ENCODE data around the gene FAM120B. TPM values are rescaled to one million over a fixed set of nuclear protein-coding genes. Genes with fewer than 3 reads are reported as not detected.

FAM120B gene
- total and polyA plus RNA-seq, 3 experiments from 2014 or later = 19.1 to 29.8 (median 20.9) TPM

DNA sequence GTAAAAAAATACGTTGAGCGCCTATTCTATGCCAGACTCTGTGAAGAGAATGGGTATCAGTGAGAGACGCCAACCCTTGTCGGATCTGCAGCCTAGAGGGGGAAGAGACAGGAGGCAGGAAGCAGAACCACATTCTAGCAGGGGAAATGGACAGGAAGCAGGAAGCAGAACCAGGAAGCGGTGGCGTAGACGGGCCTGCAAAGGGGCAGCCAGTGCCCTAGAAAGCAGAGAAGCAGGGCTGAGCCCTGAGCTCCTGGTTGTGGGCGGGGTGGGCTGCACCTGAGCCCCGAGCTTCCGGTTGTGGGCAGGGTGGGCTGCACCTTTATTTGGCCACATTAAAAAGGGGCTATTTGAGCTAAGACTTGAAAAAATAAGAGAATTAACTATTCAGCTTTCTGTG is 71.9 kb downstream of the FAM120B start:
- Histone ChIP-seq H3K36me3 (ENCODE audit: insufficient read depth, low read length) (peaks cover 5% of the 10 kb centered on the region), H3K27ac (ENCODE audit: low read depth, low read length) (no peak overlapping the region), H3K4me1 (ENCODE audit: insufficient read depth, low read length) (peaks cover 16% of the 10 kb centered on the region), H3K4me3 (ENCODE audit: low read length) (no peak overlapping the region), H3K9me3 (ENCODE audit: low read length) (no peaks in the 10 kb centered on the region), H3K27me3 (ENCODE audit: insufficient read depth, low read length, poor library complexity, severe bottlenecking) (no peaks in the 10 kb centered on the region)
- Mint-ChIP-seq H3K9me3 (no peaks in the 10 kb centered on the region), H3K4me1 (peaks cover 36 to 41% (median 37%) of the 10 kb centered on the region in 3 donors), H3K27ac (peak overlapping the region; percentile 22 to 99 (median 88)), H3K4me3 (peak overlapping the region in 6 of 7 donors; percentile 61 to 79 (median 70)), H3K27me3 (no peaks in the 10 kb centered on the region), H3K36me3 (peaks cover 4 to 34% (median 21%) of the 10 kb centered on the region in 3 donors)
- ChIA-PET POLR2A (no interaction called here), CTCF (no interaction called here)
- peak in 4 of 5 donors; percentile 26 to 53 (median 38) for DNase-seq

DNA sequence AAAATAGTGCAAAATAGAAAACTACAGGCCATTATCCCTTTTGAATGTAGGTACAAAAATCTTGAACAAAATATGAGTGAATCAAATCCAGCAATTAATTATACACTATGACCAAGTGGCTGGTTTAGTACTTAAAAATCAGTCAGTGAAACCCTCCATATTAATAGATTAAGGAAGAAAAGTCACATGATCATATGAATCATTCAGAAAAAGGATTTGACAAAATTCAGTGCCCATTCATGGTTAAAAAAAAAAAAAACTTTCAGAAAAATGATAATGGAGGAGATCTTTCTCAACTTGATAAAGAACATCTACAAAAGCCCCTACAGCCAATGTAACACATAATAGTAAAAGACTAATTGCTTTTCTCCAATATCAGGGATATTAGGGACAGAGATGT is 75.0 kb downstream of the FAM120B start:
- no peaks in the 10 kb centered on the region for H3K9me3 ChIP-seq (ENCODE audit: low read length)
- H3K4me3 ChIP-seq (ENCODE audit: low read length) = no peak overlapping the region
- peaks cover 16% of the 10 kb centered on the region for H3K4me1 ChIP-seq (ENCODE audit: insufficient read depth, low read length)
- ChIA-PET POLR2A (no interaction called here), CTCF (no interaction called here)
- H3K27me3 ChIP-seq (ENCODE audit: insufficient read depth, low read length, poor library complexity, severe bottlenecking) = no peaks in the 10 kb centered on the region
- Mint-ChIP-seq H3K4me3 (no peak overlapping the region), H3K36me3 (peaks cover 0 to 26% (median 3%) of the 10 kb centered on the region in 3 donors), H3K4me1 (peaks cover 23% of the 10 kb centered on the region in 3 donors), H3K27ac (peak overlapping the region in 6 of 8 donors; percentile 20 to 87 (median 46)), H3K9me3 (no peaks in the 10 kb centered on the region), H3K27me3 (peaks cover 0 to 2% of the 10 kb centered on the region in 2 donors)
- H3K36me3 ChIP-seq (ENCODE audit: insufficient read depth, low read length) = no peaks in the 10 kb centered on the region
- no peak for DNase-seq
- no peak overlapping the region for H3K27ac ChIP-seq (ENCODE audit: low read depth, low read length)

GRCh38 chr6:170383466-170384035 is 77.0 kb downstream of the FAM120B start:
- Mint-ChIP-seq H3K4me3 (no peak overlapping the region), H3K9me3 (no peaks in the 10 kb centered on the region), H3K27me3 (peaks cover 0 to 2% of the 10 kb centered on the region in 2 donors), H3K4me1 (peaks cover 12 to 13% (median 12%) of the 10 kb centered on the region in 3 donors), H3K36me3 (peaks cover 0 to 36% (median 2%) of the 10 kb centered on the region in 3 donors), H3K27ac (peak overlapping the region in 6 of 8 donors; percentile 0 to 47 (median 20))
- POLR2A ChIA-PET = no interaction called here
- Histone ChIP-seq H3K27me3 (ENCODE audit: insufficient read depth, low read length, poor library complexity, severe bottlenecking) (no peaks in the 10 kb centered on the region), H3K9me3 (ENCODE audit: low read length) (no peaks in the 10 kb centered on the region), H3K27ac (ENCODE audit: low read depth, low read length) (no peak overlapping the region), H3K4me3 (ENCODE audit: low read length) (no peak overlapping the region), H3K36me3 (ENCODE audit: insufficient read depth, low read length) (no peaks in the 10 kb centered on the region), H3K4me1 (ENCODE audit: insufficient read depth, low read length) (peaks cover 6% of the 10 kb centered on the region)
- CTCF ChIA-PET = no interaction called here
- DNase-seq = no peak

DNA sequence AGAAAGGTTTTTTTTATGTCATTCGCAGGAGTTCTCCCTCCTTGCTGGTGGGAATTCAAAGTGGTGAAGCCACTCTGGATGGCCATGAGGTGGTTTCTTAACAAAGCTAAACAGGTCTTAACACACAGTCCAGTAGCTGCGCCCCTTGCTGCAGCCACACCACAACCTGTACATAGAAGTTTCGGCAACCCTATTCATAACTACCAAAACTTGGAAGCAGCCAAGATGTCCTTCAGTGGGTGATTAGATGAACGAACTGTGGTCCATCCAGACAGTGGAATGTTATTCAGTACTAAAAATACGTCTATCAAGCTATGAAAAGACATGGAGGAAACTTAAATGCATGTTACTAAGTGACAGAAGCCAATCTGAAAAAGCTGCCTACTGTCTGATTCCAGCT is 78.9 kb downstream of the FAM120B start:
- no peak for DNase-seq
- Mint-ChIP-seq H3K27ac (peak overlapping the region in 2 of 8 donors; percentile 12 to 82), H3K4me3 (no peak overlapping the region), H3K27me3 (peaks cover 0 to 2% of the 10 kb centered on the region in 2 donors), H3K9me3 (no peaks in the 10 kb centered on the region), H3K36me3 (peaks cover 0 to 54% (median 16%) of the 10 kb centered on the region in 3 donors), H3K4me1 (peaks cover 0 to under 1% (median 0%) of the 10 kb centered on the region in 3 donors)
- ChIA-PET CTCF (interaction anchor here (0.8 kb wide), 1 partner anchor 144 kb away, joined by 3 read pairs; no protein-coding TSS in a partner anchor), POLR2A (no interaction called here)
- no peaks in the 10 kb centered on the region for H3K27me3 ChIP-seq (ENCODE audit: insufficient read depth, low read length, poor library complexity, severe bottlenecking)
- H3K27ac ChIP-seq (ENCODE audit: low read depth, low read length) = no peak overlapping the region
- H3K36me3 ChIP-seq (ENCODE audit: insufficient read depth, low read length) = peaks cover 7% of the 10 kb centered on the region
- no peaks in the 10 kb centered on the region for H3K9me3 ChIP-seq (ENCODE audit: low read length)
- no peaks in the 10 kb centered on the region for H3K4me1 ChIP-seq (ENCODE audit: insufficient read depth, low read length)
- H3K4me3 ChIP-seq (ENCODE audit: low read length) = no peak overlapping the region

DNA sequence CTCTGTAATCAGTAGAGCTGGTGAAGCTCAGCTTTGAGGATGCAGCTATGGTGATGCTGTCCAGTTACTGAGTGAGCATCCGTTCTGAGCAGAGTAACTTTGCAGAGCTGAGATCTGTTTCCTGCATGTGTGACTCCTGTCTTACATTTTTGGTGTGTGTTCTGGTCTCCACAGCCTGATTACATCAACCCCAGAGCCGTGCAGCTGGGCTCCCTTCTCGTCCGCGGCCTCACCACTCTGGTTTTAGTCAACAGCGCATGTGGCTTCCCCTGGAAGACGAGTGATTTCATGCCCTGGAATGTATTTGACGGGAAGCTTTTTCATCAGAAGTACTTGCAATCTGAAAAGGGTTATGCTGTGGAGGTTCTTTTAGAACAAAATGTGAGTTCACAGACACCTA is 81.6 kb downstream of the FAM120B start:
- Histone ChIP-seq H3K27me3 (ENCODE audit: insufficient read depth, low read length, poor library complexity, severe bottlenecking) (no peaks in the 10 kb centered on the region), H3K4me1 (ENCODE audit: insufficient read depth, low read length) (no peaks in the 10 kb centered on the region), H3K27ac (ENCODE audit: low read depth, low read length) (no peak overlapping the region), H3K4me3 (ENCODE audit: low read length) (no peak overlapping the region), H3K9me3 (ENCODE audit: low read length) (no peaks in the 10 kb centered on the region), H3K36me3 (ENCODE audit: insufficient read depth, low read length) (peaks cover 14% of the 10 kb centered on the region)
- Mint-ChIP-seq H3K36me3 (peaks cover 6 to 68% (median 24%) of the 10 kb centered on the region in 3 donors), H3K9me3 (no peaks in the 10 kb centered on the region), H3K4me1 (no peaks in the 10 kb centered on the region), H3K27ac (no peak overlapping the region), H3K27me3 (peaks cover 0 to 2% of the 10 kb centered on the region in 2 donors), H3K4me3 (no peak overlapping the region)
- DNase-seq = no peak
- ChIA-PET CTCF (no interaction called here), POLR2A (no interaction called here)

GRCh38 chr6:170393033-170393432 is 86.5 kb downstream of the FAM120B start:
- ChIA-PET CTCF (no interaction called here), POLR2A (no interaction called here)
- peaks cover 49% of the 10 kb centered on the region for H3K36me3 ChIP-seq (ENCODE audit: insufficient read depth, low read length)
- DNase-seq = no peak
- Mint-ChIP-seq H3K9me3 (no peaks in the 10 kb centered on the region), H3K27me3 (no peaks in the 10 kb centered on the region), H3K4me3 (no peak overlapping the region), H3K27ac (peak overlapping the region in 1 of 8 donors; percentile 33), H3K4me1 (no peaks in the 10 kb centered on the region), H3K36me3 (peaks cover 28 to 87% (median 38%) of the 10 kb centered on the region in 3 donors)
- no peak overlapping the region for H3K27ac ChIP-seq (ENCODE audit: low read depth, low read length)
- H3K4me3 ChIP-seq (ENCODE audit: low read length) = no peak overlapping the region
- H3K4me1 ChIP-seq (ENCODE audit: insufficient read depth, low read length) = no peaks in the 10 kb centered on the region
- no peaks in the 10 kb centered on the region for H3K9me3 ChIP-seq (ENCODE audit: low read length)
- no peaks in the 10 kb centered on the region for H3K27me3 ChIP-seq (ENCODE audit: insufficient read depth, low read length, poor library complexity, severe bottlenecking)

DNA sequence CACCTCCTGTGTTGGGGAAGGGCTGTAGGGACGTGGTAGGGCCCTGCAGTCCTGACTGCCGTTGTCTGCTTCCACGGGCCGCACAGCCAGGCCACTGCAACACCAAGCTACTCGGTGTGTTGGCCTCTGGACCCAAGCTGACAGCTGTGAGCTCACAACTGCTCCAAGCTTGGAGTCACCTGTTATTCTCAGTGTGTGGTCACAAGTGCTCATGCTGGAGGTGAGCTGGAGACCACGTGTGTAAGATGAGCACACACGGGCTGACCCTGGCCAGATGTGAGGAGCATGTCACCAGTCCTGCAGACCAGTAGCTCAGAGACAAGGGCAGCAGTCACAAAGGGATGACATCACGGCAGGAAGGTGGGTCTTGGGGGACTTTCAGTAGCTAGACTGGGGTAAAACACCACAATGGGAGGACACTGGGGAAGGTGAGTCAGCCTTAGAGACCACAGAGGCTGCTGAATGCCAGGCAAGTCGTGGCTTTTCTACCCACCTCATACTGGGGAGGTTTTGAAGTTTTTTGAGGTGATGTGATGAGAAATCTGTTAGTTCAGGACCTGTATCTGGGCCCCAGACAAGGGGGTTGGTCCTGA is 87.3 kb downstream of the FAM120B start:
- no peaks in the 10 kb centered on the region for H3K9me3 Mint-ChIP-seq
- peak overlapping the region in 2 of 8 donors; percentile 17 to 75 for H3K27ac Mint-ChIP-seq
- Histone ChIP-seq H3K27me3 (ENCODE audit: insufficient read depth, low read length, poor library complexity, severe bottlenecking) (no peaks in the 10 kb centered on the region), H3K36me3 (ENCODE audit: insufficient read depth, low read length) (peaks cover 49% of the 10 kb centered on the region), H3K4me1 (ENCODE audit: insufficient read depth, low read length) (no peaks in the 10 kb centered on the region), H3K4me3 (ENCODE audit: low read length) (no peak overlapping the region), H3K9me3 (ENCODE audit: low read length) (no peaks in the 10 kb centered on the region), H3K27ac (ENCODE audit: low read depth, low read length) (no peak overlapping the region)
- H3K4me1 Mint-ChIP-seq = no peaks in the 10 kb centered on the region
- peaks cover 28 to 82% (median 35%) of the 10 kb centered on the region in 3 donors for H3K36me3 Mint-ChIP-seq
- H3K27me3 Mint-ChIP-seq = no peaks in the 10 kb centered on the region
- no peak for DNase-seq
- no peak overlapping the region for H3K4me3 Mint-ChIP-seq
- POLR2A ChIA-PET = interaction anchor here (0.5 kb wide), 1 partner anchor 305 kb away, joined by 5 read pairs; no protein-coding TSS in a partner anchor
- CTCF ChIA-PET = no interaction called here

DNA sequence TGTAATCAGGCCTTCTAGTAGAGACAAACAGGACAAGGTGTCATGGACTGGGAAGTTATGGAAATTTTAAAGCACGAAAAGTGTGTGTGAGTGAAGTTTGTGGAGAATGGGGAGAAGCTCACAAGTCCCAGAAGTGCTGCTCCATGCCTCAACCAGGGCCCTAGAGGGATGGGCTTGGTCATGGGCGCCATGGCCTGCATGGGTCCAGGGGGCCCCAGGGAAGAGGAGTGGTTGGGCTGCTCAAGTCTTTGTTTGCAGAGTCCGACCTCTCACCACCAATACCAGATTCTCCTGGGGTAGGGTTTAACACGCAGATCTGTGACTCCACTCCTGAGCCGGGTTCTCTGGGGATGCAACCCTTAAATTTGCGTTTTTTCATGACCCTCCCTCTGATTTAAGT is 88.4 kb downstream of the FAM120B start:
- H3K27ac Mint-ChIP-seq = no peak overlapping the region

More for the DNA sequence above, 88.4 kb downstream of the FAM120B start:
- Histone ChIP-seq H3K4me1 (ENCODE audit: insufficient read depth, low read length) (no peaks in the 10 kb centered on the region), H3K27ac (ENCODE audit: low read depth, low read length) (no peak overlapping the region), H3K36me3 (ENCODE audit: insufficient read depth, low read length) (peaks cover 45% of the 10 kb centered on the region), H3K27me3 (ENCODE audit: insufficient read depth, low read length, poor library complexity, severe bottlenecking) (no peaks in the 10 kb centered on the region), H3K4me3 (ENCODE audit: low read length) (no peak overlapping the region), H3K9me3 (ENCODE audit: low read length) (no peaks in the 10 kb centered on the region)
- no peaks in the 10 kb centered on the region for H3K4me1 Mint-ChIP-seq
- peaks cover 27 to 73% (median 28%) of the 10 kb centered on the region in 3 donors for H3K36me3 Mint-ChIP-seq
- ChIA-PET POLR2A (no interaction called here), CTCF (no interaction called here)
- no peaks in the 10 kb centered on the region for H3K27me3 Mint-ChIP-seq
- DNase-seq = no peak
- no peaks in the 10 kb centered on the region for H3K9me3 Mint-ChIP-seq
- H3K4me3 Mint-ChIP-seq = no peak overlapping the region
